Measurements from ENCODE around the gene SPECC1. TPM values are rescaled to one million over a fixed set of nuclear protein-coding genes. Genes with fewer than 3 reads are reported as not detected.

The SPECC1 gene
- total and polyA plus RNA-seq, 10 of the 15 experiments (the other 5 are each of a cell fraction or from before 2014, with no cell fraction given), result 6.4 to 40.6 (median 23.9) TPM

- TF ChIP-seq USF2 (IDR thresholded peaks at IDR 0.05; ENCODE audit: borderline replicate concordance, low read depth, low read length), result no peak
- no peak for TF ChIP-seq KAT2A (conservative IDR thresholded peaks at IDR 0.05; ENCODE audit: control insufficient read depth, low read depth, low read length)
- no peak for TF ChIP-seq RAD51 (IDR thresholded peaks at IDR 0.05)
- TF ChIP-seq MYB (IDR thresholded peaks at IDR 0.05; ENCODE audit: borderline replicate concordance, low read depth, low read length), result no peak
- no peak for TF ChIP-seq ATF7 (IDR thresholded peaks at IDR 0.05; ENCODE audit: low read depth)
- no peak for TF ChIP-seq ZNF687 (IDR thresholded peaks at IDR 0.05)
These were observed 23.5 kb downstream of the SPECC1 start (continued) for GRCh38 chr17:20032636-20033035.

- Histone ChIP-seq H3K9me3 (replicated peaks; ENCODE audit: control insufficient read depth, insufficient read depth, low read length) (no peaks in the 10 kb centered on the region; the same call in 2 of the 3 replicates), H3K4me2 (ENCODE audit: control insufficient read depth, insufficient read depth) (no peak overlapping the region), H3K79me2 (ENCODE audit: control insufficient read depth, insufficient read depth, low read length) (no peaks in the 10 kb centered on the region), H3K36me3 (ENCODE audit: control insufficient read depth in 2 of 2, insufficient read depth in 2 of 2, low read length in 1 of 2) (no peaks in the 10 kb centered on the region), H2AFZ (ENCODE audit: control insufficient read depth, low read depth, low read length) (no peak overlapping the region), H3K27me3 (replicated peaks in 1 of 2; ENCODE audit: control insufficient read depth in 2 of 2, insufficient read depth in 2 of 2, low read length in 1 of 2) (no peaks in the 10 kb centered on the region), H4K20me1 (ENCODE audit: control insufficient read depth, insufficient read depth) (no peaks in the 10 kb centered on the region), H3K27ac (ENCODE audit: control insufficient read depth, insufficient read depth) (no peak overlapping the region), H3K4me1 (ENCODE audit: control insufficient read depth, insufficient read depth, low read length) (no peaks in the 10 kb centered on the region), H3K4me3 (no peak overlapping the region), H3K9ac (ENCODE audit: control insufficient read depth, insufficient read depth, low read length) (no peak overlapping the region)
- no peak for FAIRE-seq
- no TSS peak for BruUV-seq (replicated peaks)
- DNase-seq (ENCODE audit: low read depth, low spot score), result no peak
- CTCF ChIA-PET, result no interaction called here
- RAD21 ChIA-PET (ENCODE audit: unreplicated experiment), result no interaction called here
- TF ChIP-seq STAT1 (conservative IDR thresholded peaks at IDR 0.05), result no peak
- no peak for TF ChIP-seq ZBED1 (IDR thresholded peaks at IDR 0.05; ENCODE audit: borderline replicate concordance)
- no peak for TF ChIP-seq SMC3 (IDR thresholded peaks at IDR 0.05; ENCODE audit: borderline replicate concordance, low read length)
- no peak for TF ChIP-seq RELA (IDR thresholded peaks at IDR 0.05; ENCODE audit: borderline replicate concordance, partially characterized antibody)
- no peak for TF ChIP-seq CBX3 (IDR thresholded peaks at IDR 0.05; ENCODE audit: borderline replicate concordance, low read depth)
- no peak for TF ChIP-seq NR2C1 (IDR thresholded peaks at IDR 0.05)
- WGBS (ENCODE audit: insufficient coverage, insufficient replicate concordance, low lambda C conversion rate, missing lambda C conversion rate), result 75% methylated on average over 3 of the region's 3 CpGs
- in situ Hi-C loops (cut with MboI) (no loop called here), intact Hi-C loops (cut with micrococcal nuclease; ENCODE audit: unreplicated experiment) (no loop called here)
- no peak for ATAC-seq
- POLR2A ChIA-PET, result no interaction called here
- SMC1A ChIA-PET (ENCODE audit: uncharacterized antibody, unreplicated experiment), result no interaction called here
These were observed 24.3 kb downstream of the SPECC1 start for GRCh38 chr17:20033415-20033814.
